HS-5 (cell line): ENCODE measurements around the gene TMCC1.
"Not testable (repeated sequence)": the region's sequence is repeated elsewhere in the genome, so short reads cannot be mapped to it uniquely, and the experiment has no call there.

ENCODE experiments used
- DNase-seq: peaks from one replicate; pipeline ENCODE4 v3.0.0-alpha.2; 2012; ENCODE audit warnings: low read depth

Gene TMCC1

DNA sequence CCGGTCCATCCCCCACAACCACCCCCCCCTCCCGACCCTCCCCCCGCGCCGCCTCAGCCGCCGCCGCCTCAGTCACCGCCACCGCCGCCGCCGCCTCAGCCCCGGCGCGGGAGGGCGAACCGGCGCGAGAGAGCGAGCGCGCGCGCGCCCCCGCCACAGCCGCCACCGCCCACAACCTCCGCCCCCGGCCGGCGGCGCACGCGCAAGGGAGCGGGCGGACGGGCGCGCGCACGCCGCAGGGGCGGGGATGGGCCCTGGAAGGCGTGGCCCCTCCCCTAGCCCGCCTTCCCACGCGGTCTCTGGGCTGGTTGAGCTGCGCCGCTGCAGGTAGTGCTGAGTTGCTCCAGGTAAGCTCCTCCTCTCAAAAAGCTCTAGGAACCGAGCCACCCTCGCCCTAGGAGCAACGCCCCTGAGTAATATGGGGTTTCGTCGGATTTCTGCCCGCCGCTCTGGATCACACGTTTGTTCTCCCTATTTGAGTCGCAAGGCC lies at the start of gene TMCC1:
TMCC1 (minus strand) TSS at position 131 of the 490 bp plus-strand sequence.
- DNase-seq = peak; percentile 34

DNA sequence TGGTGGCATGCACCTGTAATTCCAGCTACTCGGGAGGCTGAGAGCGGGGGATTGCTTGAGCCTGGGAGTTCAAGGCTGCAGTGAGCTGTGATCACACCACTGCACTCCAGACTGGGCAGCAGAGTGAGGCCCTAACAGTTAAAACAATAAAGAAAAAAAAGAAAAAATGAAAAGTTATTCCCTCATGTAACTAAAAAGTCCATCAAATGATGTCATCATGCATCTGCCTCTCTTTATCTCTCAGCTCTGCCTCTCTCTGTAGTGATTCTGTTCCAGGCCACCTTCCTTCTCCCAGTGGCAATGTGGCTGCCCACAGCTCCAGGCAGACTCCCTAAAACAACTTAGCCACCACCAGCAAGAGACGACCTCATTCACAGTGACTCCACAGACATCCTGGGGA lies 49.5 kb upstream of the TMCC1 start:
- DNase-seq = no peak

DNA sequence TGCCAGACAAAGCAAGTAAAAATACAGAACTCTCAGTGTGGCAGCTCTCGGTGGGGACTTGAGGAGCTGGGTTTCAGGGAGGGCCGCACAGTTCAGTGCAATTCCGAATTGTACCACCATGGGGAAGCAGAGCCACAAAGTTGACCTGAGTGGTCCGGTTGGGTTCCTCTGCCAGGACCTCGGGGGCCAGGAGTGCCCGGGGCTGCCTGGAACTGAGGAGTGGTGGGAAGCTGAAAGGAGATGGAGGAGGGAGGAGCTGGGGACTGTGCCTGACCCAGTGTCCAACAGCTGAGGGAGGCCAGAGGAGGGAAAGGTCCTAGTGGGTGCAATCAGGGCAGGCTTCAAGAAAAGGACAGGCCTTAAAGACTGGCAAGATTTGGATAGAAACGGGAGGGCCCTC lies 48.8 kb upstream of the TMCC1 start:
- DNase-seq = no peak

DNA sequence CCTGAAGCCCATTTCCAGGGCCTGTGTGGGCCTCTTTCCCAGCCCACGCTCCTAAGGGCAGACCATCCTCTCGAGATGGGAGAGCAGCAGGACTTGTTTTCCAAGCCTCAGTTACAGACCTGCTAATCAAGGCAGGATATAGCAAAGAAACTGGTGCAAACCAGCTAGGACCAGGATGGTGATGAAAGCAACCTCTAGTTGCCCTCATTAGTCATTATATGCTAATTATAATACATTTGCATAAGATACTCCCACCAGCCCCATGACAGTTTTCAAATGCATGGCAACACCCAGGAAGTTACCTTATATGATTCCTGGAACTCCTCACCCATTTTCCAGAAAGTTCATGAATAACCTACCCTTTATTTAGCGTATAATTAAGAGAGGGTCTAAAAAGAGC lies 46.6 kb upstream of the TMCC1 start:
- no peak for DNase-seq

DNA sequence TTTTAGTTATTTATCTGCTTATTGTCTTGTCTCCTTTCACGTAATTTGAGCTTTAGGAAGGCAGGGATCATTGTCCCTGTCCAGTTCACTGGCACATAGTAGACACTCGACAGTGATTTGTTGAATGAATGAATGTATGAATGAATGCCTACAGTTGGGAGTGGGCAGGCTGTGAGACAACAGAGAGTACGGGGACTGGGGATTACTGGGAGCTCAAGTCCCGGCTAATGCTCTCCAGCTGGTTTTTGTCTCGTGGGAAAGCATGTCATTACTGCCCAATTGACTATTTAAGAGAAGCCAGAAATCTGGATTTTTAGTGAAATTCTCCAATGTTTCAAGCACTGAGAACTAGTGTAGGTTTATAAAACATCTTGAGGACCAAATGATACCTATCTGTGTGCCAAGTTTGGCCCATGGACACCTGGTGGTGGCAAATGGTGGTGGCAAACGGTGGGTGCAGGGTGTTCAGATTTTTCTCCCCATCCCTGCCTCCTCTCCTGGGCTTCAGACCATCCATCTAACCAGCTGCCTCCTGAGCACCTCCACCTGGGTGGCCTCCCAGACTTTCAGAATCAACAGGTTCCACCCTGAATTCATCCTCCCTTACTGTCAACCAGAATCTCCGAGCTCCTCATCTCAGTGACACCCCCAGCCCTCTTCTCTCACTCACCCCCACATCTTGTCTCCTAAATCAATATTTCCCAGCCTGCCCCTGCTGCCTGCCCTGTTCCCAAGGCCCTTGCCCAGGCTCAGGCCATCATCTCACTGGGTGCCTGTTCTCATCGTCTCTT lies 44.8 kb upstream of the TMCC1 start:
- DNase-seq = no peak

- no peak for DNase-seq
Measured at GRCh38 chr3:129937717-129938116, 44.2 kb upstream of the TMCC1 start.

GRCh38 chr3:129936757-129937156 lies 43.2 kb upstream of the TMCC1 start:
- DNase-seq = peak; percentile 34

- no peak for DNase-seq
Measured at GRCh38 chr3:129934234-129935123, 41.0 kb upstream of the TMCC1 start.

- DNase-seq = no peak
Measured at GRCh38 chr3:129933471-129933870, 40.0 kb upstream of the TMCC1 start.

DNA sequence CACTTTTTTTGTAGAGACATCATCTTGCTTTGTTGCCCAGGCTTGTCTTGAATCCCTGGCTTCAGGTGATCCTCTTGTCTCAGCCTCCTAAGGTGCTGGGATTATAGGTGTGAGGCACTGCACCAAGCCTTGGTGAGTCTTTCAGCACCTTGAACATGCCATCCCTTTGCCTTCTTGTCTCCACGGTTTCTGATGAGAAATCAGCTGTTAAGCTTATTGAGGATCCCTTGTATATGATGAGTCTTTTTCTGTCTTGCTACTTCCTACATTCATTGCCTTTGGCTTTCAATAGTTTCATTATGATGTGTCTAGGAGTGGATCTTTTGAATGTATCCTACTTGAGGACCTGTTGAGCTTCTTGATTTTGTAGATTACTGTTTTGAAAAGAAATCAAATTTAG lies 35.9 kb upstream of the TMCC1 start:
- DNase-seq = no peak

GRCh38 chr3:129927072-129927471 lies 33.6 kb upstream of the TMCC1 start:
- no peak for DNase-seq

GRCh38 chr3:129919806-129920205 lies 26.3 kb upstream of the TMCC1 start:
- no peak for DNase-seq

- DNase-seq = no peak
Measured at GRCh38 chr3:129919357-129919756, 25.8 kb upstream of the TMCC1 start.

GRCh38 chr3:129918461-129918860 lies 24.9 kb upstream of the TMCC1 start:
- no peak for DNase-seq

GRCh38 chr3:129917423-129918007 lies 24.0 kb upstream of the TMCC1 start:
- DNase-seq = no peak

DNA sequence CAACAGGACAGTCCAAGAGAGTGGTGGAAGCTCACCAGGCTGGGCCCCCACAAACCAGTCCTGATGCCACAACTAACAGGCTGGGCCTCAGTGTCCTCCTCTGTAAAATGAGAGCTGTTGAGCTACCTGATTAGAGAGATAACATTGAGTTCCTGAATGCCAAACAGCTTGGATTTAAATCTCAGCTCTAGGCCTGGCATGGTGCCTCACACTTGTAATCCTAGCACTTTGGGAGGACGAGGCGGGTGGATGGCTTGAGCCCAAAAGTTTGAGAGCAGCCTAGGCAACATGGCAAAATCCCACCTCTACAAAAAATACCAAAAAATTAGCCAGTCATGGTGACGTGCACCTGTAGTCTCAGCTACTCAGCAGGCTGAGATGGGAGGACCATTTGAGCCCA lies 20.1 kb upstream of the TMCC1 start:
- DNase-seq = no peak

DNA sequence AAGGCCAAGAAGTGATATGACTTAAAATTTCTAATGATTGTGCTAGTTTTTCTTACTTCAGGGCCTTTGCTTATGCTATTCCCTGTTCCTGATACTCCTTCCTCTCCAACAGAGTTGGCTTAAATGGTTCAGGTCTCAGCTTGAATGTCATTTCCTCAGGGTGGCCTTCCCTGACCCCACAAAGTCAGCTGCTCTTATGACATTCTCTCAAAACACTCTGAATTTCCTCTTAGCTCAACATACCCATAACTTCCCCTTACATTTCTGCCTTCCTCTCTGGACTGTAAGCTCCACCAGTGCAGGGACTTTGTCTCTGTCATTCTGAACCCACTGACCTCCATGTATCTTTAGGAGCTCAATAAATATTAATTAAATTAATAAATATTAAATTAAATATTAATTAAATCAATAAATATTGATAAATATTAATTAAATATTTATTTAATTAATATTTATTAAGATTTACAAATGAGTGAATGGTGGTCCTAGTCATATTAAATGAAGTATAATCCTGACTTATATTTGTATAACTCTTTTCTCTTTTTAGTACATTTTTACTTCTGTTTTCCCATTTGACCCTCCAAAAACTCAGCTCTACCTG lies 17.9 kb upstream of the TMCC1 start:
- DNase-seq = no peak

GRCh38 chr3:129909235-129909634 lies 15.7 kb upstream of the TMCC1 start:
- not testable (repeated sequence) for DNase-seq

DNA sequence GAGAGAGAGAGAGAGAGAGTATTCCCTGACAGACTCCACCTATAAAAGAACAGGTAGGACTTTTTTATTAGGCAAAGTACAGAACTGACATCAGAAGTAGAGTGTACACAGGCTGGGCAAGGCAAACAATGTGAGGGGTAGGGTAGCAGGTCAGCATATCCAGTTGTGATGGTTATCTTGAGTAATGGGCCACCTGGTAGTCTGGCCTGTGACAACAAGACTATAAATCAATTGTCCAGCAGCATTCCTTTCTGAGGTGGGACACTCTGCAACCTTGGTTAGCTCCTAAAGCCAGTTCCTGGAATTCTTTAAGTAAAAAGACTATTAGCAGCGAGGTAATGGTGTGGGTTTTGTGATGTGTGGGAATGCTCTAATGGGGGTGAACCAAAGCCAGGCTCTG lies 14.9 kb upstream of the TMCC1 start:
- no peak for DNase-seq

DNA sequence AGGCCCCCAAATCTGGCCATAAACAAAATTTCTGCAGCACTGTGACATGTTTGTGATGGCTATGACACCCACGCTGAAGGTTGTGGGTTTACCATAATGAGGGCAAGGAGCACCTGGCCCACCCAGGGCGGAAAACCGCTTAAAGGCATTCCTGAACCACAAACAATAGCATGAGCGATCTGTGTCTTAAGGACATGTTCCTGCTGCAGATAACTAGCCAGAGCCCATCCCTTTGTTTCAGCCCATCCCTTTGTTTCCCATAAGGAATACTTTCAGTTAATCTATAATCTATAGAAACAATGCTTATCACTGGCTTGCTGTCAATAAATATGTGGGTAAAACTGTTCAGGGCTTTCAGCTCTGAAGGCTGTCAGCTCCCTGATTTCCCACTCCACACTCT lies 7.8 kb upstream of the TMCC1 start:
- not testable (repeated sequence) for DNase-seq

- no peak for DNase-seq
Measured at GRCh38 chr3:129897026-129897425, 3.5 kb upstream of the TMCC1 start.

DNA sequence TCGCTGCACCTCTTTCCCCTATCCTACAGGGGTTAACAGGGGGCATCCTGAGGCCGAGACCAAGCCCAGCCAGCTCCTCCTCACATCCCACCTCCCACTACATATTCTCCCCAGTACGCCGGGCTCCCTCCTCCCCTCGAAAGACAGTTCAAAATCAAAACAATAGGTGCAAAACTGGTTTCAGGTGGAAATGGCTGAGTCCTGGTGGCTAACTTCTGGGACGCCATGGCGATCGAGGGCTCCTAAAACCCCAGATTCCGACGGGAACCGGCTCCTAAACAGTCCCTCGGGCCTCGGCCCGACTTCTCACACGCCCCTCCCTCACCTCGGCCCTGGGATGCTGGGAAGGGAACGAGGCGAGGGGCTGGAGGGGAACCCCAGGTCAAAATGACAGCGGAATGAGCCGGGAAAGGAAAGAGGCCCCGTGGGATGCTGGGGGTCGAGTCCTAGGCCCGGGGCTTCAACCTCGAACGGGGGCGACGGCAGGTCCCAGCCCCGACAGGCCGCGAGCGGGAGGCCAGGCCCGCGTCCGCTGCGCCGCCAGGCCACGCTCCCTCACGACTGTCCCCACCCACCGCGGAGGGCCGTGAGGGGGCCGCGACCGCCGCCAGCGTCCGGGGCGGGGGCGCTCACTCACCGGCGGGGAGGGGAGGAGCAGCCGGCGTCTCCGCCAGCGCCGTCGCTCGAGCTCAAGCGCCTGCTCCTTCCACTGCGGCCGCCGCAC lies 492 bp downstream of the TMCC1 start:
- no peak for DNase-seq
